Skin epidermis (tissue), 12 donors: ENCODE measurements around the gene PCCA.
"Not testable (repeated sequence)": the region's sequence is repeated elsewhere in the genome, so short reads cannot be mapped to it uniquely, and the experiment has no call there.

Source experiments
- H3K27ac ChIP-seq, 21 experiments: fragments of 200-600 bp; sonication (generic) in 11 of 21; one replicate each; pipeline ENCODE4 v1.5.0; 2020; ENCODE audit warnings: mild to moderate bottlenecking in 3 of 21, inconsistent platforms in 2 of 21, moderate library complexity in 2 of 21
- H3K4me3 ChIP-seq, 7 experiments: fragments of 200-600 bp; sonication (generic) in 2 of 7; one replicate each; pipeline ENCODE4 v1.5.0; 2020; ENCODE audit warnings: inconsistent platforms in 2 of 7, mild to moderate bottlenecking in 2 of 7, moderate library complexity in 1 of 7

The PCCA gene, protein sequence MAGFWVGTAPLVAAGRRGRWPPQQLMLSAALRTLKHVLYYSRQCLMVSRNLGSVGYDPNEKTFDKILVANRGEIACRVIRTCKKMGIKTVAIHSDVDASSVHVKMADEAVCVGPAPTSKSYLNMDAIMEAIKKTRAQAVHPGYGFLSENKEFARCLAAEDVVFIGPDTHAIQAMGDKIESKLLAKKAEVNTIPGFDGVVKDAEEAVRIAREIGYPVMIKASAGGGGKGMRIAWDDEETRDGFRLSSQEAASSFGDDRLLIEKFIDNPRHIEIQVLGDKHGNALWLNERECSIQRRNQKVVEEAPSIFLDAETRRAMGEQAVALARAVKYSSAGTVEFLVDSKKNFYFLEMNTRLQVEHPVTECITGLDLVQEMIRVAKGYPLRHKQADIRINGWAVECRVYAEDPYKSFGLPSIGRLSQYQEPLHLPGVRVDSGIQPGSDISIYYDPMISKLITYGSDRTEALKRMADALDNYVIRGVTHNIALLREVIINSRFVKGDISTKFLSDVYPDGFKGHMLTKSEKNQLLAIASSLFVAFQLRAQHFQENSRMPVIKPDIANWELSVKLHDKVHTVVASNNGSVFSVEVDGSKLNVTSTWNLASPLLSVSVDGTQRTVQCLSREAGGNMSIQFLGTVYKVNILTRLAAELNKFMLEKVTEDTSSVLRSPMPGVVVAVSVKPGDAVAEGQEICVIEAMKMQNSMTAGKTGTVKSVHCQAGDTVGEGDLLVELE

DNA sequence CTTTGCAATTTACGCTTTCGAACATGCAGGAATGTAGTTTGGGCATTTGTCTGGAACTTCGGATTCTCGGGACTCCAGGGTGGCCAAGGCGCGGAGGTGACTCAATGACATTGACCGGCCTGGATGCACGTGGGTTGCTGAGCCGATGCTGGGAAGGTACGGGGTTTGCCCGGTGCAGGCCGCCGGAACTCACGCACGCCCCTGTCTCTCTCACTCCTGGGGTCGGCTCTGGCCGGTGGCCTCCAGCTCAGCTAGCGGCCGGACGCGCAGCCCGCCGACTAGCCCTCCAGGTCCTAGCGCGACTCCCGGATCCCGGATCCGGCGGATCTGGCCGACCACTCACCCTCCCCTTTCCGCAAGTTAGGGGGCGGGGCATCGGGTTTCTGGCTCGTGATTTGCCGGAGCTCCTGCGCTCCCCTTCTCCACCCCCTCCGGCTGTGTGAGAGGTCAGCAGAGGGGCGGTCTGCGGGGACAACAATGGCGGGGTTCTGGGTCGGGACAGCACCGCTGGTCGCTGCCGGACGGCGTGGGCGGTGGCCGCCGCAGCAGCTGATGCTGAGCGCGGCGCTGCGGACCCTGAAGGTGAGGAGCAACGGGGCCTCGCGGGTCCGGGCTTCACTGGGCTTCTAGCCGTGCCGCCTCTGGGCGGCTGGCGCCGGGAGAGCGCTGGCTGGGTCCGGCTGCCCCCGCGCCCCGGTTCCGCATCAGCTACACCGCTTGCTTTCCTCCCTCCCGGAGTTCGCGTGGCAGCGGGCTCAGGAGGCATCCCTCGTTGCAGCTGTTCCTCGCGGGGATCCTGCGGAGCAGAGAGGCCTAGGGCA, at the start of gene PCCA:
Gene PCCA (plus strand): TSS at position 450 of the 821 bp plus-strand sequence. CDS start 28 bp downstream, at position 478.
- Histone ChIP-seq H3K4me3 (peak within 1 kb of the TSS; percentile 71 to 99 (median 83)), H3K27ac (peak within 1 kb of the TSS; percentile 25 to 88 (median 75))

DNA sequence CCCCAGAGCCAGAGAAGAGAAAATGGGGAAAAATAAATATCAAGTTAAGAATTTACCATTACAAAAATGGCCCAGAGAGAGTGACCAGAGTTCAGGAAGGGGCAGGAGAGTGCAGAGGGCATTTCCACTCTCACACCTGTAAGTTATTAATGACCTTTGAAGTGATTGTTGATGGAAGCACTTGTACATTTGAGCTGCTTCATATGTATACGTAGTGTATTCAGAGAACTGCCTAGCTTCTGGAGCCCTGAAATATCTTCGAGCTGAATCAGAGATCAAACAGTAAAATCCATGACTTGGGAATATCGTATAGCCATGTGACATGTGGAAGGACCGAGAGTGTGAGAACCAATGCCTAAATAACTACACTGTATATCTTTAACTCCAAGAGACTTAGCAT, 49.2 kb upstream of the PCCA start:
- Histone ChIP-seq H3K4me3 (no peak overlapping the region), H3K27ac (no peak overlapping the region)

DNA sequence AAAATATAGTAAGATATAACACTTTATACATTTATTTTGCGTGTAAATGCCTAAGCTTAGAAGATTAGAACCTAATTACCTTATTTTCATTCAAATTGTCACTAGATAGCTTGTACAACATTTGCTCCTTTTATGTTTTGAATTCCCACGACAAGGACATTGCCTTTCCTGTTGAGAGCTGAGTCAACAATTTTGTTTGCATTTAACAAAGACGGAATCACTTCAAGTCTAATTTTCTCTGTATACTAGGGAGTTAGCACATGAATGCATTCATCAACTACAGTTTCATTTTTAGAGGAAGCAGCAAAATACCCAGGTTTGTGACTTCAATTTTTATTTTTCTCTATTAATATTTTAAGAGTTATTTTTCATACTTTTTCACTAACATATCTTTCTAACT, 48.7 kb upstream of the PCCA start:
- no peak overlapping the region for H3K4me3 ChIP-seq
- H3K27ac ChIP-seq = no peak overlapping the region

DNA sequence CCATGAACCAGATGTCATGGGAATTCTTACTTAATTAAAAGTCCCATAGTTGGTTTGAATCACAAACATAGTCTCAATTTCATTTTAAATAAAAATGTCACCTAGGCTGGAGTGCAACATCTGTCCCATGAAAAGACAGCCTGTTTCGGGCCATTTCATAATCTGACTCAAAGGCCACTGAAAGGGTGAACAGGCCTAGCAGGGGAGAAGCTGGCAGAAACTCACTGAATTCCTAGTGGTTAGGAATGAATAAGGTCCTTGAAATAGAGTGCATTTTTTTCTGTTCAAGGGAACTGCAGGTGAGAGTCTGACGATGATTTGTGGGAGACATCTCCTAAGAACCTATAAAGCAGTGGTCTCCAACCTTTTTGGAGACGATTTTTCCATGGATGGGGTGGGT, 44.0 kb upstream of the PCCA start:
- H3K4me3 ChIP-seq = no peak overlapping the region
- no peak overlapping the region for H3K27ac ChIP-seq

DNA sequence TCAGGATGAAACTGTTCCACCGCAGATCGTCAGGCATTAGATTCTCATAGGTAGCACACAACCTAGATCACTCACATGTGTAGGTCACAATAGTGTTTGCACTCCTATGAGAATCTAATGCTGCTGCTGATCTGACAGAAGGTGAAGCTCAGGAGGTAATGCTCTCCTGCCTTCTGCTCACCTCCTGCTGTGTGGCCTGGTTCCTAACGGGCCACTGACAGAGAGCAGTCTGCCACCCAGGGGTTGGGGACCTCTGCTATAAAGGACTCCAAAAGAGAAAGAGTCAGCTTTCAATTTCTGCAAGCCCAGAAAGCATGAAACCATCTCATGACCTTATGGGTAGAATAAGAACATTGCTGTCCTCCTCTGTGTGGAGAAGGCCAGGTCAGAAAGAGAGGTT, 43.5 kb upstream of the PCCA start:
- Histone ChIP-seq H3K4me3 (no peak overlapping the region), H3K27ac (no peak overlapping the region)

DNA sequence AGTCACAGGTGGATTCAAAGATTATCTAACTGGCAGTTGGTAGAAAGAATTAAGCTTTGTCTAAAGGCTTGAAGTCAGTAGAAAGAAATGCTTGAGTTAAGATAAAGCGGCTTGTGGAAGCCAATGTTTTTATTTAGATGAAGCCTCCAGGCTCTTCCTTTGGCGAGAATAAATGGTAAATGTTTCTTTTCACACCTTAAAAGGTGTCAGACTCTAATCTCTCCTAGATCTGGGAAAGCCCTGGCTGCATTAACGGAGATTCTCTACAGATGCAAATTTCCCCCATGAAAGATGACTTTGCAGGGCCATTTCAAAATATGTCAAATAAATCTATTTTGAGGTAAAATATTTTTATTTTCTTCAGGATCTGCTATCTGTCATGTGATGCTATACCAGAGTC, 37.8 kb upstream of the PCCA start:
- no peak overlapping the region for H3K27ac ChIP-seq
- no peak overlapping the region for H3K4me3 ChIP-seq

DNA sequence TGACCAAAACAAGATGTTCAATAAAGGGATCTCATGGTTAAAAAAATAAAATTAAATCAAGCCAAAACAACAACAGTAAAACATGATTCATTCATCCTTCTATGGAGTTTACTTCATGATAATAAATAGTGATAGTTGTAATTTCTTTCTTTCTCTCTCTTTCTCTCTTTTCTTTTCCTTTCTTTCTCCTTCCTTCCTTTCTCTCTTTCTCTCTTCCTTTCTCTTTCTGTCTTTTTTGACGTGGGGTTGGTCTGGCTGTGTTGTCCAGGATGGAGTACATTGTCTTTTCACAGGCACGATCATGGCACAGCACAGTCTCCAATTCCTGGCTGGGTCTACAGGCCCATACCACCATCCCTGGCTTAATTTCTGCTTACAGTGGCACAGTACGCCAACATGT, 29.1 kb upstream of the PCCA start:
- no peak overlapping the region for H3K4me3 ChIP-seq
- H3K27ac ChIP-seq = no peak overlapping the region

DNA sequence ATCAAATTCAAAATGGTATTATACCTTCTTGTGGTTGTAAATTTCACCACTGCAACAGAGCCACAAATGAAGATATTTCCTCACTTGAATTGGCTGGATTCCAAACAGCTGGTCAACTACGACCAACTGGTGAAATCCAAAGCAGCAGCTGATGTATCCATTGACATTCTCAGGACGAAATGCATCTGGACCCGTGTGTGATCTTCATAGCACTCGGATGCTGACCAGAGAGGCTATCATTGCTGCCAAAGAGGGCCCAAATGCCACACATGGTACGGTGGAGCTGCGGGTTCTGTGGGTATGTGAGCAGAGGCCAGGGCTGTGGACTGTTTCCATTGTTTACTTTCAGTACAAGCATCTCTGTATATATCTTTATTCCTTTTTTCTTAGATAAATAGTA, 25.6 kb upstream of the PCCA start:
- no peak overlapping the region for H3K4me3 ChIP-seq
- H3K27ac ChIP-seq = no peak overlapping the region

DNA sequence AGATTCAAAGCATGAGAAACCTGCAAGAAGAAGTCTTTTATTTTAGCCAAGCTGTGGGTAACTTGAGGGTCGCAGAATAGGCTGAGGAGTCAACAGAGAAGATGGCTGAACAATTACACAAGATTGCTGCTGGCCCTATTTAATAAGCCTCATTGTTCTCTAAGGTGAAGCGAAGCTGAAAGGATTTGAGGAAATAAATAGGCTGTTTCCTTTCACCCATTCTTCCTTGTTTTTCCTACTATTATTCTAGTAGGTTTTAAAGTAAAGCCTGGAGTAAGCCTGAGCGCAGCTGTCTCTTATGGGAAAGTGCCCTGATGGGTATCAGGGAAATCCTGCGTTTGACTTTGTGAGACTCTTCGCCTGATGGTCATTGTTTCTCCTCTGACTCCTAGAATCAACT, 25.0 kb upstream of the PCCA start:
- Histone ChIP-seq H3K4me3 (no peak overlapping the region), H3K27ac (no peak overlapping the region)

DNA sequence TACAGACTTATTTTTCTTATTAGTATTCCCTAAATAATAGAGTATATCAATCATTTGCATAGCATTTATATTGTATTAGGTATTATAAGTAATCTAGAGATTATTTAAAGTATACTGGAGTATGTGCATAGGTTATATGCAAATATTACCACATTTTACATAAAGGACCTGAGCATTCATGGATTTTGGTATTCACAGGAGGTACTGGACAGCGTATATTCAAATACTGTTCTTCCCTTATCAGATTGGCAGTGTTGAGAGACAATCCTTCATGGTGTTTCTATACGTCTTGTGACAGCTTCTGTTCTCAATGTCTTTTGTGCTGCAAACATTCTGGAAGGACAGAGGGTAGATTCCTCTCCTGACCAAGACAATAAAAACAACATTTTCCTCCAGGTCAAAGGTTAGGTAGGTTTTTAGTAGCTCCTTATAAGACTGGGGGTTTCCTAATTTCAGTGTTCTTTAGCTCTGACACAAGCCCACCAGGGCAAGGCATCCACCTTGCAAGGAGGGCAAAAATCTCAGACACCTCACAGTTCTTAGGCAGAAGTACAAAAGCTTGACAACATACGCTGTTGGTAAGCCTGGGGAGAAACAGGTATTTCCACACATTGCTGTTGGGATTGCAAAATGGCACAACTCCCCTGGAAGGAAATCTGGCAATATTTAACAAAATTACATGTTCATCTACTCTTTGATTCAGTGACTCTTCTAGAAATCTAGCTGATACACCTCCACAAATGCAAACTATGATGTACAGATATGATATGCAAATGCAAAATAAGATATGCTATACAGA, 20.6 kb upstream of the PCCA start:
- Histone ChIP-seq H3K4me3 (no peak overlapping the region), H3K27ac (peak overlapping the region in 1 of 21 experiments; percentile 35)

DNA sequence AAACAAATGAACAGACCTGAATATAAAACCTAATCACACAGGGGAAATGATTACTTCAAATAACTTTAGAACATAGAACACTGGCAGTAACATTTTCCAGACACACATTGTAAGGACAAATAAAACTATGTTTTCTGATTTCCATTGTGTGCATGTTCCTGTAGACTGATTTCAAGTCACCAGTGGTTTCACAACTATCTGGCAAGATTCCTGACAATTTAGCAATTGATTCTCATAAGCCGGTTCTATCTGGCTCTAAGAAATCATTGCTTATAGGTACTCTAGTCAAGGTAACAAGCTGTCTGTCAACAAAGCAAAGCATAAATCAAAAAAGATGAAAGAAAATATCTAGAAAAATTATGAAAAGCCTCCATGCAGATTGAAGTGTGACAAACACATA, 19.6 kb upstream of the PCCA start:
- Histone ChIP-seq H3K27ac (no peak overlapping the region), H3K4me3 (no peak overlapping the region)

DNA sequence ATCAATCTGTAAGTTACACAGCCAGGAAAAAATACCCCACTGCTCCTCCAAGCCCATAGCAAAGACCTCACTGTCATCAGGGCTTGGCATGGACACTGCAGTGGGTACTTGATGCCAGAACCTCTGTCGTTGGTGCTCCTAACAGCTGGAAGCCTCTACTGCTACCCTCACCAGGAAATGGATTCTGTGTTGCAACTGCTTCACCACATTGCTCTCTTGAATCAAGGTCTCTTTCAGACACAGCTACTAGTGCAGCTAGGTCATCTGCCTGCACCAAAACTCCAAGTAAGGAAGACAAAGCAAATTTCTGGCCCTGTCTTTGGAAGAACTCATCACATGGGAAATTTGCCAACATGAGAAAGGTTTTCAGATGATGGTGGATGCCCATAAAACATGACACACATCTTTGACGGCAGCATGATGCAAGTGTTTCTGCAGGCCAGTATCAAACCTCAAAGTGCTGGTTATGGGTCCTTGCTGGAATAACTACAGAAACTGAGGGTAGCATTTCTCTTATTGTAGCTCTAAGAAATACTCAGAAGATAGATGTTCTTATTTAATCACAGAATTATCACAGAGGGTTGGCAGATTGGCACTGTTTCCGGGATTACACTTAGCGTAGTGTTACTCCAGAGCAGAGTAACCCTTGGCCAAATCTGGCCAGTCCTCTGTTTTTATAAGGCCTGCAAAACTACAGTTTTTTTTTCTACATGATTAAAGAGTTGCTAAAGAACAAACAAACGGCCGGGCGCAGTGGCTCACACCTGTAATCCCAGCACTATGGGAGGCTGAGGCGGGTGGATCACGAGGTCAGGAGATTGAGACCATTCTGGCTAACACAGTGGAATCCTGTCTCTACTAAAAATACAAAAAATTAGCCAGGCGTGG, 12.9 kb upstream of the PCCA start:
- H3K27ac ChIP-seq = no peak overlapping the region
- H3K4me3 ChIP-seq = no peak overlapping the region

DNA sequence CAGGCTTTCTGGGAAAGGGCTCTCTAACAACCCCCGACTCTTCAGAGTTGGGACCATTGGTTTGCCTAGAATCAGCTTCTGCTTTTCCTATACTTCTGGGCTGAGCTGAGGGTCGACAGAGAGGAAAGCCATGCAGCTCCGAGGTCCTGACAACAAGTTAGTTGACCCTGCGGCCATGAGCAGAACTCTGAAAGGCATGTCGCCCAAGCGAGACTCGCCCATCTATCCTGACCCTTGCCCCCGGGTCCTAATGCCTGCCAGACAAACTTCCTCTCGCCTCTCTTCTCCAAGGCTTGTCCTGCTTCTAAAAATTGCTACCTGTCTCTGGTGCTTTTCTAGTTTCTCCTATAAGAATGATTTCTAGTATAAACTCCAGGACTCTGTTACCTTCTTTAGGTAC, 9.9 kb upstream of the PCCA start:
- not testable (repeated sequence) for H3K4me3 ChIP-seq, H3K27ac ChIP-seq

DNA sequence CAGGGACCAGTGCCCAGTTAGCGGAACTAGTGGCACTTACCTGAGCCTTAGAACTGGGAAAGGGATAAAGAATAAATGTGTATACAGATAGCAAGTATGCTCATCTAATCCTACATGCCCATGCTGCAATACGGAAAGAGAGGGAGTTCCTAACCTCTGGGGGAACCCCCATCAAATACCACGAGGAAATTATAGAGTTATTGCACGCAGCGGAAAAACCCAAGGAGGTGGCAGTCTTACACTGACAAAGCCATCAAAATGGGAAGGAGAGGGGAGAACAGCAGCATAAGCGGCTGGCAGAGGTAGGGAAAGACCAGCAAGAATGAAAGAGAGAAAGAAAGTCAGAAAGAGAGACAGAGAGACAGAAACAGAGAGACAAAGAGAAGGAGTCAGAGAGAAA, 5.5 kb upstream of the PCCA start:
- H3K27ac ChIP-seq, H3K4me3 ChIP-seq: not testable (repeated sequence)

DNA sequence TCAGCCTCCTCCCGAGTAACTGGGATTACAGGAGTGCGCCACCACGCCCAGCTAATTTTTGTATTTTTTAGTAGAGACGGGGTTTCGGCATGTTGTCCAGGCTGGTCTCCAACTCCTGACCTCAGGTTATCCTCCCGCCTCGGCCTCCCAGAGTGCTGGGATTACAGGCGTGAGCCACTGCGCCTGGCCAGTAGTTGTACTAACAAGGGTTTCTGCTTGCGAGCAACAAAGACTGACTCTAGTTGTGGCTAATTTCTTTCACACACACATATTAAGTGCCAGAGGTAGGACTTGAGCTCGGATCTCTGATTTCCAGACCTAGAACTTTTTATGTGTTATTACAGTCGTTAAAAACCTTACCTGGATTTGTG, 635 bp upstream of the PCCA start:
- Histone ChIP-seq H3K4me3 (peak overlapping the region; percentile 71 to 99 (median 83)), H3K27ac (peak overlapping the region in 16 of 21 experiments; percentile 33 to 88 (median 79))

DNA sequence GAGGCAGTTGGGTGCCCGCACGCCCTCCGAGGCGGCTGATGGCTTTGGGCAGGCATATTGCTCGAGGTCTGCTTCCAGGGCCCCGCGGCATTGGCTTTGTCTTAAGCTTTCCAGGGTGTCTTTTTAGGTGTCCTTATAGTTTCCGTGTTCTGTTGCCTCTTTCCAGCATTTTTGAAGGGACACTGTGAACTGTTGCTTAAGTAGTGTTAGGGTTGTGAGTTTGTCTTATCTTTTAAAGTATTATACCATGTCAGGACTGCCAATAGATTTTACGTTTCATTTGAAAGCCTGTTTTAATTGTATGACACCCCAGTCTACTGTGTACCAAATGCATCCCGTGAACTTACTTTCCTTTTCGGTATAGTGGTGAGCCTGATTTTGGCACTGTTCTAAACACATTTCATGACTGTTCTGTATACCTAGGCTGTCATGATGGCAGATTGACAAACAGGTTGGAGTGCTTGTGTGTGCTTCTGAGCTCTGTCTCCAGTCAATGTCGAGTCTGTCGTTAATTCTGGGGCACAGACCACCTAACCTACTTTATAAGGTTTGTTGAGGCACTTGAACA, 656 bp downstream of the PCCA start:
- Histone ChIP-seq H3K27ac (peak overlapping the region; percentile 25 to 88 (median 75)), H3K4me3 (peak overlapping the region; percentile 71 to 99 (median 83))

DNA sequence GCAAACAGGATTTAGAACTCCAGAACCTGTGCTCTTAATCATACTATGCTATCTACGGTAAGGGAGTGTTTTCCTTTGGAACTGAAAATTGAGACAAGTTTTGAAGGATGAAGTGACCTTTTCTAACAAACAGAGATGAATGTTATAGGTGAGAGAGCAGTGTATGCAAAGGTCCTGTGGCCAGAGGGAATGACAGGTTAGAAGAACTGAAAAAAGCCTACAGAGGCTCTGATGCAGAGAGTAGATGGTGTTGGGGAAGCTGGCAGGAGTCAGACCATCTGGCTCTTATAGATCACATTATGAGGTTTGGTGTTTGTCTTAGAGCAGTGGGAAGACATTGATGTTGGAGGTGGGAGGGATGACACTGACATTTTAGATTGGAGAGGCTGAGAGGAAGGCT, 2.0 kb downstream of the PCCA start:
- Histone ChIP-seq H3K27ac (no peak overlapping the region), H3K4me3 (no peak overlapping the region)

DNA sequence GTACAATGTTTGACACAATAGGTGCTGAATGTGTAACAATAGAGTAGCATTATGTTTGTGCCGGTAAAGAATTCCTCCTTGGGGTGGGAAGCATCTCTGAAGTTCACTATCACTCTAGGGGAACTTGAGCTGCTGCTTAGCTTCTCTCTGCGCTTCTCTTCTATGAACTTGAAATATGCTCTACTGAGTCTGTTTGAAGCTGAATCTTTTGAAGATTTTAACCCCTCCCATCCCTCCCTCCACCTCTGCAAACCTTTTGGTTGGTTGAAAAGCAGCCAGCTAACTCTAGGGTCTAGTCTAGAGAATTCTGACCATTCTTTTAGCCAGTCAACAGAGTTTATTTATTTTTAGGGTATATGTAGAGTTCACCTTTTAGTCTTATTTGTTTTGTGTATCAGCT, 2.5 kb downstream of the PCCA start:
- Histone ChIP-seq H3K27ac (no peak overlapping the region), H3K4me3 (no peak overlapping the region)
